Erythroblast (primary cell): ENCODE data around the gene LINC00237.

Source experiments
- GATA1 ChIP-seq: IDR thresholded peaks from 2 replicates; pipeline ENCODE4 v1.6.1; 2011; ENCODE audit warnings: low read depth, mild to moderate bottlenecking, control low read depth, low read length, moderate library complexity
- POLR2A ChIP-seq: IDR thresholded peaks from 2 replicates; pipeline ENCODE4 v1.6.1; 2011; ENCODE audit warnings: mild to moderate bottlenecking, low read length

DNA sequence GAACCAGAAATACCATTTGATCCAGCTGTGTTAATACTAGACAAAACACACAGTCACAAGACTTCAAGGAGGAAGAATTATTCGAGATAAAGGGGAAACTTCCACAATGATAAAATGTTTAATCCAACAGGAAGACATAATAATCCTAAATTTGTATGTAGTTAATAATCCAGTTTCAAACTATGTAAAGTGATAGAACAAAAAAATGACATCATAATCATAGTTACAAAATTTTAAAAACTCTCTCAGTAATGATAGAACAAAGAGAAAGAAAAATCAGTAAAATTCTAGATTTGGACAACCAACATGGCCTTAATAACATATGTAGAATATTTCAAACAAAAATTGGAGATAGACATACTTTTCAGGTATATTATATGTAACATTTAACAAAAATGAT lies 38.9 kb downstream of the LINC00237 start:
- TF ChIP-seq POLR2A (no peak), GATA1 (no peak)
